AG04450 (cell line): ENCODE results near the gene UBE2F. TPM values are rescaled to one million over a fixed set of nuclear protein-coding genes. Genes with fewer than 3 reads are reported as not detected.

Source experiments
- CTCF ChIA-PET: fragments of 300-600, 350-600 bp; formaldehyde crosslinking; extraction: SDS; loops from one replicate; lab custom pipeline; 2022; ENCODE audit warnings: antibody characterized with exemption, inconsistent platforms; lab: Charles Lee
- POLR2A ChIA-PET: fragments of 350-600 bp; formaldehyde crosslinking; extraction: SDS; loops from one replicate; lab custom pipeline; 2021; ENCODE audit warnings: antibody characterized with exemption, inconsistent platforms; lab: Yijun Ruan, JAX
- DNase-seq: peaks from one replicate; pipeline ENCODE4 v3.0.0-alpha.2; 2011; ENCODE audit warnings: low read depth, low spot score
- H3K27ac ChIP-seq: one replicate; pipeline ENCODE4 v1.5.1; 2012; ENCODE audit warnings: low read depth, low read length, control low read depth
- H3K27me3 ChIP-seq: one replicate; pipeline ENCODE4 v1.6.0; 2012; ENCODE audit warnings: low read length; ENCODE audit not compliant: control insufficient read depth, insufficient read depth
- H3K4me3 ChIP-seq: 2 replicates; pipeline ENCODE4 v1.5.1; 2011; ENCODE audit warnings: mild to moderate bottlenecking, low read depth, low read length, control low read depth
- H3K9me3 ChIP-seq: 2 replicates; pipeline ENCODE4 v1.5.1; 2012; ENCODE audit warnings: low read length; ENCODE audit not compliant: control insufficient read depth, insufficient read depth
- polyA plus RNA-seq: library from polyadenylated mRNA; depleted of rRNA; stranded (reverse); fragments of >200 nt; gene quantifications from 2 replicates; pipeline ENCODE4 v1.2.3, GENCODE V29; 2011
- TF ChIP-seq, protein P1 (sequence below): IDR thresholded peaks from 2 replicates; pipeline ENCODE4 v1.5.1; 2011; ENCODE audit warnings: low read depth, low read length, control low read depth, inconsistent platforms

The UBE2F gene
- polyA plus RNA-seq, 1 experiment, result 119 TPM

DNA sequence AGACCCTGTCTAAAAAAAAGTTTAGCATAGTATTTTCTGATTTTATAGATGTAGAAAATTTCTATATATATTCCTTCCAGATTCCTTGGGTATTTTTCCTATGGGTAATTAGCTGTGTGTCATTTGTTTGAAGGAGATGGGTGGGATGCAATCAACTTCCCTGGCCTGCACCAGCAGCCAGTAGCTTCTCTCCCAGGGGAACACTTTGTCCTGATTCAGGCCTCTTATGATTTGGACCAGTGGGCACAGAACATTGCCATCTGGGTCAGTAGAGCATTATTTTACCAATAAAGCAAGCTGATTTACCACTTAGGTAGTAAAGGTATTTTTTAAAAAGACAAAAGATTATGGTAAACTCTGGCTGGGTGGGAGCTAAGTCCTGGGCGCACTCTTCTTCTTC lies 26.9 kb downstream of the UBE2F start:
- DNase-seq, result no peak
- POLR2A ChIA-PET, result no interaction called here
- CTCF ChIA-PET, result no interaction called here
- Histone ChIP-seq H3K27me3 (no peaks in the 10 kb centered on the region), H3K9me3 (no peaks in the 10 kb centered on the region), H3K27ac (no peak overlapping the region), H3K4me3 (no peak overlapping the region)
- TF ChIP-seq, protein P1, sequence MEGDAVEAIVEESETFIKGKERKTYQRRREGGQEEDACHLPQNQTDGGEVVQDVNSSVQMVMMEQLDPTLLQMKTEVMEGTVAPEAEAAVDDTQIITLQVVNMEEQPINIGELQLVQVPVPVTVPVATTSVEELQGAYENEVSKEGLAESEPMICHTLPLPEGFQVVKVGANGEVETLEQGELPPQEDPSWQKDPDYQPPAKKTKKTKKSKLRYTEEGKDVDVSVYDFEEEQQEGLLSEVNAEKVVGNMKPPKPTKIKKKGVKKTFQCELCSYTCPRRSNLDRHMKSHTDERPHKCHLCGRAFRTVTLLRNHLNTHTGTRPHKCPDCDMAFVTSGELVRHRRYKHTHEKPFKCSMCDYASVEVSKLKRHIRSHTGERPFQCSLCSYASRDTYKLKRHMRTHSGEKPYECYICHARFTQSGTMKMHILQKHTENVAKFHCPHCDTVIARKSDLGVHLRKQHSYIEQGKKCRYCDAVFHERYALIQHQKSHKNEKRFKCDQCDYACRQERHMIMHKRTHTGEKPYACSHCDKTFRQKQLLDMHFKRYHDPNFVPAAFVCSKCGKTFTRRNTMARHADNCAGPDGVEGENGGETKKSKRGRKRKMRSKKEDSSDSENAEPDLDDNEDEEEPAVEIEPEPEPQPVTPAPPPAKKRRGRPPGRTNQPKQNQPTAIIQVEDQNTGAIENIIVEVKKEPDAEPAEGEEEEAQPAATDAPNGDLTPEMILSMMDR, result no peak

DNA sequence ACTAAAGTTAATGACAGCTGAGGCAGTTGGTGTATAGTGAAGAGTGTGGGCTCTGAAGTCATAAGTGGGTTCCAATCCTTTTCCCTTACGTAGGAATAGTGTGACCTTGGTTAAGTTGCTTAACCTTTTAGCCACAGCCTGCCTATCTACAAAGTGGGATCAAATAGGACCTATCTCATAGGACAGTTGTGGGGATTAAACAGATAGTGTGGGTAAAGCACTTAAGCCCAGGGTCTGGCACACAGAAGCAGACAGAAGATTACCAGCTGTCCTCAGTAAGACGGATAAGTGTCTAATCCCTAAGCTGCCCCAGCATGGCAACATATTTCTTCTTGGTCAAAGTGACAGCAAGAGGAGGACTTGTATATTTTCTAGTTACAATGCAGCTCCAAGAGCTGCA lies 28.2 kb downstream of the UBE2F start:
- TF ChIP-seq, protein P1, result no peak
- ChIA-PET CTCF (no interaction called here), POLR2A (no interaction called here)
- Histone ChIP-seq H3K9me3 (peaks cover 3% of the 10 kb centered on the region; the same call in 1 of the 2 replicates), H3K4me3 (no peak overlapping the region), H3K27ac (no peak overlapping the region), H3K27me3 (no peaks in the 10 kb centered on the region)
- no peak for DNase-seq

DNA sequence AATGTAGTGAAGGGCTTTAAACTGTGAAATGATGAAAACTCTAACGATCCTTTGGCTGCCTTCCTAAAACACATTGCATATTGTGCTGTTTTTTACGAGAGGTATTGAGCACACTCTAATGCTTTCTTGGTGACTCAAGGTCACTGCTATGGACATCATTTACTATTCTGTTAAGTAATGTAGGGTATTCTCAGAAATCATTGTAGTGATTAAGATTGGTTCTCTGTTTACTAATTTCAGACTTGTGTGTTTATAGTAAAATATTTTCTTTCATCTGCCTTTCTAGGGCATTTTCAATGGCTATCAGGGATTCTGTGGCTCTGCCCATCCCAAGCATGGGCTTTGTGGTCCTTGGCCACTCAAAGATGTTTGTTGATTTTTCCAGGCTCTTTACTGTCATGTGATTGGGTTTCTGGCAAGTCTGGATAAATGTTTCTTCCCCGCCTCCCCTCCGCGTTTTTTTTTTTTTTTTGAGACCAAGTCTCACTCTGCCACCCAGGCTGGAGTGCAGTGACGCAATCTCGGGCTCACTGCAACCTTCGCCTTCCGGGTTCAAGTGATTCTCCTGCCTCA lies 29.3 kb downstream of the UBE2F start:
- Histone ChIP-seq H3K27me3 (no peaks in the 10 kb centered on the region), H3K4me3 (no peak overlapping the region), H3K27ac (peak overlapping the region; percentile 31), H3K9me3 (peaks cover 3% of the 10 kb centered on the region; the same call in 1 of the 2 replicates)
- TF ChIP-seq, protein P1, result no peak
- DNase-seq, result peak; percentile 44
- ChIA-PET CTCF (interaction anchor here (0.7 kb wide), 2 partner anchors 26 to 265 kb away, joined by 4 to 8 read pairs; no protein-coding TSS in a partner anchor), POLR2A (interaction anchor here (0.7 kb wide), 2 partner anchors 66 to 414 kb away, joined by 4 to 5 read pairs; no protein-coding TSS in a partner anchor)

DNA sequence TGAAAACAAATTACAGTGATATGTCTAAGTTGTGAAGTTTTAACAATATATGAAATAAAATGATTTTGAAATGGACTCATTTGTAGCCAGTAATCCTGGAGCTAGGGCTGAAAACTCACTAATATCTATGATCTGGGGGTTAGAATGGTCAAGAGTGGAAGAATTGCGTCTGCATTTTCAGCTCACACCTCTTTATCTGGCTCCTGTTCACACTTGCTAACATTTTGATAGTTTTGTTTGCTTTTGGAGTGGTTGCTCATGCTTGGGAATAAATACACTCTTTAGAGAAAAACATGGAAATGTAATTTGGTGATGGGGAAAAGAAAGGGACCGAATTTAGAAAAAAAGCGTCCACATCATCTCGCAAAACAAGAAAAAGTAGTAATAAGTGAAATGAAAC lies 30.7 kb downstream of the UBE2F start:
- Histone ChIP-seq H3K9me3 (peaks cover 3% of the 10 kb centered on the region; the same call in 1 of the 2 replicates), H3K27ac (no peak overlapping the region), H3K27me3 (no peaks in the 10 kb centered on the region), H3K4me3 (no peak overlapping the region)
- CTCF ChIA-PET, result interaction anchor here (1.1 kb wide), 1 partner anchor 139 kb away, joined by 3 read pairs; no protein-coding TSS in a partner anchor
- POLR2A ChIA-PET, result no interaction called here
- DNase-seq, result no peak
- TF ChIP-seq, protein P1, result no peak

DNA sequence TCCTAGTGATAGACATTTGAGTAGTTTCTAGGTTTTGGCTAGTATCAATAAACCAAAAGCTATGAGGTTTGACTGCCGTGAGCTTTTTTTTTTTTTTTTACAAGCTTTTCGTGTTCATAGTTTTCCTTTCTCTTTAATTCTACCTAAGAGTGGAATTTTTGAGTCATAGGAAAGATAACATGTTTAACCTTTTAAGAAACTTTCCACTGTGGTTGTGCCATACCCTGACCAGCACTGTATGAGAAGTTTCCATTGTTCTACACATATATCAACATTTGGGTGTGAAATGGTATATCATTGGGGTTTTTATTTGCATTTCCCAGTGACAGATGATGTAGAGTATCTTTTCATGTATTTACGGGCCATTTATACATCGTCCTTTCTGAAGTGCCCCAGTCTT lies 31.7 kb downstream of the UBE2F start:
- POLR2A ChIA-PET, result interaction anchor here (0.6 kb wide), 1 partner anchor 69 kb away, joined by 3 read pairs; no protein-coding TSS in a partner anchor

More for the DNA sequence above, 31.7 kb downstream of the UBE2F start:
- Histone ChIP-seq H3K27me3 (no peaks in the 10 kb centered on the region), H3K4me3 (no peak overlapping the region), H3K9me3 (peaks cover 3% of the 10 kb centered on the region; the same call in 1 of the 2 replicates), H3K27ac (no peak overlapping the region)
- TF ChIP-seq, protein P1, result no peak
- no peak for DNase-seq
- CTCF ChIA-PET, result interaction anchor here (0.6 to 1.1 kb wide), 3 partner anchors 20 to 486 kb away, joined by 3 to 6 read pairs (median 3); no protein-coding TSS in a partner anchor
